ENCODE results near the gene TRIM44.

The TRIM44 gene

DNA sequence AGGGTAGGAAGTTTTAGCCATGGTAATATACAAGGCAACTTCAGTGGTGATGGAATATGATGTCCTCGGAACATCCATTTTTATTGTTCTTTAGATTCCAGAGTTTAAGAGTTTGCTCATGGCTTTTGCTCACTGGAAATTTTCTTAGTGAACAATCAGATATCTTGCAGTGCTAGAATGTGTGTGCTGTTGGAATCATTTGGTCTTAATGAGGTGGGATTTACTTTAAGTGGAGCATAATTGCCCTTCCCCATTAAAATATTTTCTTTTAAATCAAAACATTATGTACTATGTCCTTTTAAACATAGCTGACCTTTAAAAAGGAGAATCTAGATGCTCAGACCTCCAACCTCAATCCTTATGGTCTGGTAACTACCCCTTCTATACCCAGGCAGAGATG is 204.0 kb downstream of the TRIM44 start:
- no peak for DNase-seq
- intact Hi-C loops (cut with DNase I): no loop called here

Measured in posterior cingulate gyrus (tissue), 11 donors.